Heart right ventricle (tissue), 16 donors: Measurements from ENCODE around the gene TMEM223. TPM values are rescaled to one million over a fixed set of nuclear protein-coding genes. Genes with fewer than 3 reads are reported as not detected.

Source experiments
- ATAC-seq, 8 donors: fragments of 200-7000 bp; cut with Tn5 transposase; one replicate each; pipeline ENCODE4 v1.9.1; 2020; ENCODE audit warnings: mild to moderate bottlenecking in 8 of 8, moderate library complexity in 8 of 8, moderate number of reproducible peaks in 1 of 8
- DNase-seq, 2 donors: peaks; one replicate each; pipeline ENCODE4 v3.0.0-alpha.2; 2020
- H3K27ac ChIP-seq, 10 donors: fragments of 200-600 bp; sonication (generic) in 2 of 10; one replicate each; pipeline versions ENCODE4 v1.5.0 to v1.8.0; 2020 to 2022; ENCODE audit warnings: mild to moderate bottlenecking in 3 of 10
- H3K27me3 ChIP-seq, 7 donors: fragments of 200-600 bp; one replicate each; pipeline ENCODE4 v1.8.0; 2021 to 2022; ENCODE audit warnings: mild to moderate bottlenecking in 2 of 7
- H3K36me3 ChIP-seq, 9 donors: fragments of 200-600 bp; sonication (generic) in 1 of 9; one replicate each; pipeline versions ENCODE4 v1.5.0 to v1.8.0; 2020 to 2022; ENCODE audit warnings: mild to moderate bottlenecking in 2 of 9
- H3K4me1 ChIP-seq, 9 donors: fragments of 200-600 bp; sonication (generic) in 1 of 9; one replicate each; pipeline versions ENCODE4 v1.5.0 to v1.8.0; 2020 to 2022; ENCODE audit warnings: mild to moderate bottlenecking in 4 of 9
- H3K4me3 ChIP-seq, 10 donors: fragments of 200-600 bp; sonication (generic) in 2 of 10; one replicate each; pipeline versions ENCODE4 v1.5.0 to v1.8.0; 2020 to 2022; ENCODE audit warnings: mild to moderate bottlenecking in 7 of 10, moderate library complexity in 2 of 10
- H3K9me3 ChIP-seq, 11 donors: fragments of 200-600 bp in 10 of 11; sonication (generic) in 2 of 11; one replicate each; pipeline versions ENCODE4 v1.5.0 to v1.8.0; 2013 to 2022; ENCODE audit warnings: mild to moderate bottlenecking in 2 of 11, control low read depth in 1 of 11, moderate library complexity in 1 of 11
- WGBS, 2 donors: extraction: QIAGEN DNeasy Blood & Tissue Kit; methylation state at CpG; one replicate each; pipeline ENCODE4 v1.1.7; 2013; ENCODE audit warnings: inconsistent platforms in 1 of 2; 5-methylcytosine and 5-hydroxymethylcytosine counted together
- intact Hi-C, 10 donors: fragments of 100-400 bp; cut with DNase I; formaldehyde crosslinking; loops; one replicate each; pipeline versions ENCODE4 v1.11.1 to v1.14.2; 2022
- polyA plus RNA-seq, 2 donors: library from polyadenylated mRNA; stranded (reverse); fragments of 200-250 nt; gene quantifications; one replicate each; pipeline ENCODE4 v1.2.3, GENCODE V29; 2013
- total RNA-seq, 10 donors: library from RNA; stranded (reverse); fragmentation: NEBNext Ultra II Directional in 3 of 10; extraction: Animal tissue kit (Norgen Biotek cat#: 25700) in 3 of 10; gene quantifications; one replicate each; pipeline versions ENCODE4 v1.2.1 to v1.2.4, GENCODE V29; 2021 to 2023
- TF ChIP-seq, protein P1 (sequence below), 9 donors: fragments of 200-600 bp; sonication (generic) in 2 of 9; IDR thresholded peaks; one replicate each; pipeline versions ENCODE4 v1.5.0 to v1.8.0; 2021 to 2022; ENCODE audit warnings: antibody characterized with exemption in 9 of 9, mild to moderate bottlenecking in 5 of 9, moderate library complexity in 1 of 9
- donor health status: Arrhythmogenic right ventricular cardiomyopathy.
- donor health status: ischemic (EF 13 %, LVEDD 7.1; RV severe dilation, severe dysfunction).
- donor health status: healthy with polysubstance abuse.
- donor health status: DM: no; HTN: yes; CAD: no.
- donor health status: DM: no; HTN: no; CAD: no.
- donor health status: ischemic (EF 25% LVEDD 6.9; RV normal size, moderate dysfunction).
- donor health status: ischemic (EF 25% LVEDD 5.7; RV mildly dilated, moderate dysfunction).
- donor health status: healthy.
- donor health status: DM: yes; HTN: yes; CAD: no.
- donor health status: Ischemic cardiomyopathy.
- donor health status: ischemic (EF 35%, LVEDD 5.7; RV mildly dilated, moderate dysfunction).
- donor health status: nonischemic (EF 11% LVEDD 7.7; RV severe dilation, severe dysfunction).
- donor health status: DM: yes; HTN: yes; CAD: no.
- donor health status: PGD.
- donor health status: ischemic (EF 29% LVEDD 5.4; RV normal size, mild dysfunction).
- donor health status: nonischemic (EF 23%, LVEDD 6.1; RV moderate dilation, normal function).

Gene TMEM223
- total and polyA plus RNA-seq, 12 donors = 21.9 to 75.3 (median 24.5) TPM

DNA sequence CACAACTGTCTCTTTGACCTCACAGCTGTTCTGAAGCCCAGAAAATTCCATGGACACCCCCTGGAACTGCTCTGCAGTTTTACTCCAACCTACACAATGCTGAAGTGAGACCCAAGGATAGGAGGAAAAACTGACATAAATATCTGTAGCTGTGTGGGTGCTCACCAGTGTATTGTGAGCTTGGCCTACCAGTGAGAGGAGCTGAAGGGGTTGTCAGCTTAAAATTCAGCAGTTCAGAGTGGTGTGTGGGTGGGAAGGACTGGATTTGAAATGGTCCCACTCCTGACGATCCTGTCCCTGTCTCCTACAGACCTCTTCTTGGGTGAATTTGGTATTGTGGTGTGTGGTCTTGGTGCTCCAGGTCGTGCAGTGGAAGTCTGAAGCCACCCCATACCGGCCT lies 2.2 kb downstream of the TMEM223 start:
- peaks cover 13 to 67% (median 57%) of the 10 kb centered on the region in 9 donors for H3K4me1 ChIP-seq
- intact Hi-C loops = loop anchor here in 7 of 10 donors (5.0 to 10.0 kb wide), 5 partner anchors 43 to 75 kb away; partner anchors contain the start of genes STX5 (in 3 of the 7), TEX54 (in 3 of the 7) and WDR74 (in 1 of the 7)

GRCh38 chr11:62788991-62789390 lies 2.8 kb downstream of the TMEM223 start:
- intact Hi-C loops = loop anchor here in 7 of 10 donors (5.0 to 10.0 kb wide), 5 partner anchors 43 to 76 kb away; partner anchors contain the start of genes STX5 (in 3 of the 7), TEX54 (in 3 of the 7) and WDR74 (in 1 of the 7)
- WGBS, 2 donors = 63 to 75% methylated on average over 5 of the region's 5 CpGs

More for the DNA sequence above, 2.2 kb downstream of the TMEM223 start:
- WGBS, 2 donors = 46 to 61% methylated on average over 3 of the region's 3 CpGs
- no peaks in the 10 kb centered on the region for H3K9me3 ChIP-seq
- DNase-seq = no peak
- no peaks in the 10 kb centered on the region for H3K27me3 ChIP-seq
- H3K27ac ChIP-seq = peak overlapping the region in 3 of 10 donors; percentile 16 to 97 (median 35)
- peak overlapping the region in 1 of 10 donors; percentile 0 for H3K4me3 ChIP-seq
- TF ChIP-seq, protein P1, sequence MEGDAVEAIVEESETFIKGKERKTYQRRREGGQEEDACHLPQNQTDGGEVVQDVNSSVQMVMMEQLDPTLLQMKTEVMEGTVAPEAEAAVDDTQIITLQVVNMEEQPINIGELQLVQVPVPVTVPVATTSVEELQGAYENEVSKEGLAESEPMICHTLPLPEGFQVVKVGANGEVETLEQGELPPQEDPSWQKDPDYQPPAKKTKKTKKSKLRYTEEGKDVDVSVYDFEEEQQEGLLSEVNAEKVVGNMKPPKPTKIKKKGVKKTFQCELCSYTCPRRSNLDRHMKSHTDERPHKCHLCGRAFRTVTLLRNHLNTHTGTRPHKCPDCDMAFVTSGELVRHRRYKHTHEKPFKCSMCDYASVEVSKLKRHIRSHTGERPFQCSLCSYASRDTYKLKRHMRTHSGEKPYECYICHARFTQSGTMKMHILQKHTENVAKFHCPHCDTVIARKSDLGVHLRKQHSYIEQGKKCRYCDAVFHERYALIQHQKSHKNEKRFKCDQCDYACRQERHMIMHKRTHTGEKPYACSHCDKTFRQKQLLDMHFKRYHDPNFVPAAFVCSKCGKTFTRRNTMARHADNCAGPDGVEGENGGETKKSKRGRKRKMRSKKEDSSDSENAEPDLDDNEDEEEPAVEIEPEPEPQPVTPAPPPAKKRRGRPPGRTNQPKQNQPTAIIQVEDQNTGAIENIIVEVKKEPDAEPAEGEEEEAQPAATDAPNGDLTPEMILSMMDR (IDR thresholded peaks at IDR 0.05) = no peak
- H3K36me3 ChIP-seq = peaks cover 0 to 62% (median 29%) of the 10 kb centered on the region in 9 donors
- no peak for ATAC-seq

GRCh38 chr11:62787005-62787759 lies 4.6 kb downstream of the TMEM223 start, which contains the start of gene TMEM179B:
TMEM179B (plus strand) TSS chr11:62787402; CDS start chr11:62787432, 30 bp downstream.
- WGBS, 2 donors = 0 to 1% methylated on average over 88 of the region's 88 CpGs
- intact Hi-C loops = loop anchor here in 9 of 10 donors (2.0 to 10.0 kb wide), 7 partner anchors 45 to 78 kb away; partner anchors contain the start of genes STX5 (in 3 of the 9), TEX54 (in 3 of the 9) and WDR74 (in 1 of the 9)
- DNase-seq (peak; percentile 94 to 99), ATAC-seq (peak; percentile 86 to 92 (median 89))
- peaks cover 10 to 54% (median 49%) of the 10 kb centered on the region in 9 donors for H3K4me1 ChIP-seq
- H3K27ac ChIP-seq = peak within 1 kb of the TSS; percentile 91 to 99 (median 97)
- TF ChIP-seq, protein P1 (IDR thresholded peaks at IDR 0.05) = peak in 8 of 9 donors; percentile 4 to 60 (median 38)
- peaks cover 0 to 54% (median 20%) of the 10 kb centered on the region in 9 donors for H3K36me3 ChIP-seq
- no peaks in the 10 kb centered on the region for H3K9me3 ChIP-seq
- H3K4me3 ChIP-seq = peak within 1 kb of the TSS; percentile 87 to 96 (median 92)
- H3K27me3 ChIP-seq = no peaks in the 10 kb centered on the region

More at GRCh38 chr11:62788991-62789390, 2.8 kb downstream of the TMEM223 start:
- peak overlapping the region in 1 of 10 donors; percentile 0 for H3K4me3 ChIP-seq
- TF ChIP-seq, protein P1 (IDR thresholded peaks at IDR 0.05) = no peak
- peaks cover 0 to 57% (median 23%) of the 10 kb centered on the region in 9 donors for H3K36me3 ChIP-seq
- H3K27me3 ChIP-seq = no peaks in the 10 kb centered on the region
- H3K27ac ChIP-seq = peak overlapping the region in 2 of 10 donors; percentile 92 to 97
- ATAC-seq = no peak
- H3K9me3 ChIP-seq = no peaks in the 10 kb centered on the region
- H3K4me1 ChIP-seq = peaks cover 13 to 67% (median 57%) of the 10 kb centered on the region in 9 donors
- DNase-seq = no peak
